ENCODE data around the gene CDYL2.

GRCh38 chr16:80689487-80689886, 114.9 kb downstream of the CDYL2 start:
- TF ChIP-seq CTCF (IDR thresholded peaks at IDR 0.05; ENCODE audit: low read depth, low read length): no peak
- no peak for TF ChIP-seq EZH2phosphoT487 (IDR thresholded peaks at IDR 0.05; ENCODE audit: low read depth)
